H9 (cell line): ENCODE measurements around the gene TMEM151A. TPM values are rescaled to one million over a fixed set of nuclear protein-coding genes. Genes with fewer than 3 reads are reported as not detected.

ENCODE experiments used
- DNase-seq: peaks from one replicate; pipeline ENCODE4 v3.0.0-alpha.2; 2017
- H2AFZ ChIP-seq: one replicate; pipeline ENCODE4 v1.6.1; 2013; ENCODE audit warnings: mild to moderate bottlenecking, low read length, control low read depth, moderate library complexity
- H2AK5ac ChIP-seq: 2 replicates; pipeline ENCODE4 v1.6.1; 2013; ENCODE audit warnings: low read length, control low read depth, mixed read lengths; ENCODE audit not compliant: insufficient read length
- H2BK120ac ChIP-seq: one replicate; pipeline ENCODE4 v1.6.1; 2013; ENCODE audit warnings: low read depth, mild to moderate bottlenecking, low read length, control low read depth, inconsistent platforms; ENCODE audit not compliant: poor library complexity, severe bottlenecking
- H2BK12ac ChIP-seq: 2 replicates; pipeline ENCODE4 v1.6.1; 2013; ENCODE audit warnings: low read length, control low read depth, mixed read lengths, low read depth; ENCODE audit not compliant: insufficient read length
- H2BK15ac ChIP-seq: 2 replicates; pipeline ENCODE4 v1.6.1; 2013; ENCODE audit warnings: low read depth, low read length, control low read depth
- H2BK20ac ChIP-seq: one replicate; pipeline ENCODE4 v1.6.1; 2013; ENCODE audit warnings: low read depth, mild to moderate bottlenecking, low read length, control low read depth, inconsistent platforms; ENCODE audit not compliant: poor library complexity, severe bottlenecking
- H2BK5ac ChIP-seq: 2 replicates; pipeline ENCODE4 v1.6.1; 2013; ENCODE audit warnings: low read length, control low read depth, mixed read lengths; ENCODE audit not compliant: insufficient read length
- H3K14ac ChIP-seq: 2 replicates; pipeline ENCODE4 v1.6.1; 2013; ENCODE audit warnings: low read length, control low read depth; ENCODE audit not compliant: insufficient read depth
- H3K18ac ChIP-seq: 2 replicates; pipeline ENCODE4 v1.6.1; 2013; ENCODE audit warnings: low read depth, mild to moderate bottlenecking, mixed read lengths, low read length, control low read depth; ENCODE audit not compliant: insufficient read length
- H3K23ac ChIP-seq: 2 replicates; pipeline ENCODE4 v1.6.1; 2013; ENCODE audit warnings: low read length, control low read depth, mixed read lengths, low read depth; ENCODE audit not compliant: insufficient read length
- H3K23me2 ChIP-seq: 2 replicates; pipeline ENCODE4 v1.6.1; 2013; ENCODE audit warnings: low read depth, mild to moderate bottlenecking, mixed read lengths, low read length, control low read depth; ENCODE audit not compliant: insufficient read length, poor library complexity, severe bottlenecking
- H3K27ac ChIP-seq: 2 replicates; pipeline ENCODE4 v1.5.1; 2013; ENCODE audit warnings: low read length, control low read depth, mixed read lengths, low read depth; ENCODE audit not compliant: insufficient read length
- H3K27me3 ChIP-seq: 2 replicates; pipeline ENCODE4 v1.6.1; 2013; ENCODE audit warnings: low read length, control low read depth, inconsistent platforms; ENCODE audit not compliant: insufficient read depth
- H3K4ac ChIP-seq: 2 replicates; pipeline ENCODE4 v1.6.1; 2013; ENCODE audit warnings: low read depth, mild to moderate bottlenecking, control low read depth, inconsistent platforms, low read length, moderate library complexity
- H3K4me1 ChIP-seq: 2 replicates; pipeline ENCODE4 v1.6.1; 2013; ENCODE audit warnings: low read length, control low read depth, inconsistent platforms; ENCODE audit not compliant: insufficient read depth
- H3K4me2 ChIP-seq: 2 replicates; pipeline ENCODE4 v1.6.1; 2013; ENCODE audit warnings: low read length, control low read depth, mixed read lengths; ENCODE audit not compliant: insufficient read length, insufficient read depth
- H3K56ac ChIP-seq: 2 replicates; pipeline ENCODE4 v1.6.1; 2013; ENCODE audit warnings: low read depth, mild to moderate bottlenecking, mixed read lengths, low read length, control low read depth; ENCODE audit not compliant: insufficient read length
- H3K79me1 ChIP-seq: 2 replicates; pipeline ENCODE4 v1.6.1; 2013; ENCODE audit warnings: low read depth, mild to moderate bottlenecking, moderate library complexity, low read length, control low read depth, inconsistent platforms; ENCODE audit not compliant: insufficient read depth, poor library complexity, severe bottlenecking
- H3K79me2 ChIP-seq: 2 replicates; pipeline ENCODE4 v1.6.1; 2013; ENCODE audit warnings: low read length, control low read depth, inconsistent platforms; ENCODE audit not compliant: insufficient read depth
- H3K9ac ChIP-seq: 2 replicates; pipeline ENCODE4 v1.6.1; 2013; ENCODE audit warnings: low read length, control low read depth, mixed read lengths; ENCODE audit not compliant: insufficient read length; ENCODE audit errors: extremely low read depth
- H3K9me3 ChIP-seq: one replicate; pipeline ENCODE4 v1.6.1; 2013; ENCODE audit warnings: low read depth, low read length, inconsistent platforms; ENCODE audit not compliant: control insufficient read depth
- H3T11ph ChIP-seq: one replicate; pipeline ENCODE4 v1.6.1; 2013; ENCODE audit warnings: mild to moderate bottlenecking, low read length, control low read depth, inconsistent platforms
- H4K20me1 ChIP-seq: one replicate; pipeline ENCODE4 v1.6.1; 2013; ENCODE audit not compliant: control insufficient read depth, insufficient read length, insufficient read depth
- H4K5ac ChIP-seq: 2 replicates; pipeline ENCODE4 v1.6.1; 2013; ENCODE audit warnings: low read depth, mild to moderate bottlenecking, mixed read lengths, low read length, control low read depth; ENCODE audit not compliant: insufficient read length
- H4K8ac ChIP-seq: replicated peaks from 2 replicates; pipeline ENCODE4 v1.6.1; 2013; ENCODE audit warnings: low read length, control low read depth, mixed read lengths, low read depth; ENCODE audit not compliant: insufficient read length
- H4K91ac ChIP-seq: 2 replicates; pipeline ENCODE4 v1.6.1; 2013; ENCODE audit warnings: low read depth, mild to moderate bottlenecking, moderate library complexity, mixed read lengths, low read length, control low read depth; ENCODE audit not compliant: insufficient read length
- H3K27ac Mint-ChIP-seq, 3 experiments: 2 replicates in 2 of 3; 3 replicates in 1 of 3; pipeline ENCODE4 v1.8.0; 2020 to 2021; ENCODE audit warnings: mixed read lengths in 3 of 3, mild to moderate bottlenecking in 1 of 3, moderate library complexity in 1 of 3
- H3K27me3 Mint-ChIP-seq: 2 replicates; pipeline ENCODE4 v1.8.0; 2021; ENCODE audit warnings: low read depth, mild to moderate bottlenecking, moderate library complexity, mixed read lengths
- H3K36me3 Mint-ChIP-seq, 3 experiments: 2 replicates in 2 of 3; 3 replicates in 1 of 3; pipeline ENCODE4 v1.8.0; 2020 to 2021; ENCODE audit warnings: low read depth in 3 of 3, mixed read lengths in 3 of 3; ENCODE audit not compliant: insufficient read depth in 1 of 3
- H3K4me1 Mint-ChIP-seq, 2 experiments: 2 replicates each; pipeline ENCODE4 v1.8.0; 2020; ENCODE audit warnings: mixed read lengths in 2 of 2
- H3K4me3 Mint-ChIP-seq, 2 experiments: 2 replicates in 1 of 2; 3 replicates in 1 of 2; pipeline ENCODE4 v1.8.0; 2020 to 2021; ENCODE audit warnings: mild to moderate bottlenecking in 2 of 2, mixed read lengths in 2 of 2, moderate library complexity in 1 of 2
- H3K9me3 Mint-ChIP-seq, 2 experiments: 2 replicates in 1 of 2; 3 replicates in 1 of 2; pipeline ENCODE4 v1.8.0; 2020; ENCODE audit warnings: mild to moderate bottlenecking in 2 of 2, mixed read lengths in 2 of 2, moderate library complexity in 1 of 2
- CTCF ChIP-seq: fragments of 200-600 bp; sonication (generic); conservative IDR thresholded peaks from 3 replicates; pipeline ENCODE4 v1.8.0; 2021; ENCODE audit warnings: antibody characterized with exemption, mild to moderate bottlenecking
- WGBS: extraction: QIAGEN DNeasy Blood & Tissue Kit; methylation state at CpG from one replicate; pipeline ENCODE4 v1.1.7; 2013; ENCODE audit warnings: missing lambda C conversion rate, low lambda C conversion rate, mixed read lengths; ENCODE audit not compliant: insufficient read length; ENCODE audit errors: extremely low coverage; 5-methylcytosine and 5-hydroxymethylcytosine counted together
- total RNA-seq: library from RNA; stranded (reverse); gene quantifications from 2 replicates; pipeline ENCODE4 v1.2.1, GENCODE V29; 2021

The TMEM151A gene
- total RNA-seq, 1 experiment from 2014 or later: 1.2 TPM

GRCh38 chr11:66316849-66317251 lies 25.2 kb downstream of the TMEM151A start, which contains the start of gene CD248:
CD248 (minus strand) TSS chr11:66317044; CDS start chr11:66317027, 17 bp downstream.
- Histone ChIP-seq H4K8ac (no peak within 1 kb of the TSS), H3K9me3 (no peaks in the 10 kb centered on the region), H3K4me1 (peaks cover 2% of the 10 kb centered on the region; the same call in 1 of the 2 replicates), H3K4me2 (peak within 1 kb of the TSS; percentile 7), H3K4ac (no peak within 1 kb of the TSS), H3K14ac (0 out of 2 replicates have a peak within 1 kb of the TSS, but pooled peaks have one; percentile 4), H2AK5ac (no peak within 1 kb of the TSS), H2BK15ac (no peak within 1 kb of the TSS), H3K18ac (peak within 1 kb of the TSS; percentile 69), H2AFZ (no peak within 1 kb of the TSS), H3K23me2 (peaks cover 9% of the 10 kb centered on the region), H3T11ph (no peak within 1 kb of the TSS), H2BK5ac (no peak within 1 kb of the TSS), H3K56ac (no peak within 1 kb of the TSS), H4K91ac (peak within 1 kb of the TSS; percentile 48), H3K27me3 (no peaks in the 10 kb centered on the region), H2BK120ac (no peak within 1 kb of the TSS), H3K27ac (no peak within 1 kb of the TSS), H4K5ac (no peak within 1 kb of the TSS), H3K79me1 (no peaks in the 10 kb centered on the region), H4K20me1 (no peaks in the 10 kb centered on the region), H3K23ac (no peak within 1 kb of the TSS), H2BK20ac (no peak within 1 kb of the TSS), H3K79me2 (no peaks in the 10 kb centered on the region), H3K9ac (no peak within 1 kb of the TSS), H2BK12ac (no peak within 1 kb of the TSS)
- Mint-ChIP-seq H3K27me3 (peaks cover 29% of the 10 kb centered on the region), H3K27ac (peak within 1 kb of the TSS; percentile 47 to 83 (median 82); a peak in 4 of 7 replicates), H3K4me3 (peak within 1 kb of the TSS; percentile 42 to 69; a peak in 4 of 5 replicates), H3K36me3 (peaks cover 8 to 18% (median 16%) of the 10 kb centered on the region in 3 experiments), H3K4me1 (peaks cover 23 to 28% of the 10 kb centered on the region in 2 experiments), H3K9me3 (peaks cover 14 to 20% of the 10 kb centered on the region in 2 experiments)
- peak; percentile 75 for DNase-seq
- no peak for TF ChIP-seq CTCF
- no CpG with 5 or more reads among the region's 29 CpGs for WGBS
